Gastroesophageal sphincter (tissue), 4 donors: ENCODE measurements around the gene RCAN3. TPM values are rescaled to one million over a fixed set of nuclear protein-coding genes. Genes with fewer than 3 reads are reported as not detected.

Experiments used
- ATAC-seq: fragments of 150-250 bp; one replicate; pipeline ENCODE4 v1.9.1; 2016; ENCODE audit warnings: mild to moderate bottlenecking, moderate library complexity
- H3K27ac ChIP-seq, 4 donors: fragments of 200-600 bp; sonication (generic) in 3 of 4; 1 replicate in 3 of 4; 2 replicates in 1 of 4; pipeline ENCODE4 v1.5.1; 2016 to 2019
- H3K27me3 ChIP-seq: fragments of 200-600 bp; sonication (generic); one replicate; pipeline ENCODE4 v1.5.1; 2019
- H3K36me3 ChIP-seq, 2 donors: fragments of 200-600 bp; sonication (generic); one replicate each; pipeline ENCODE4 v1.5.1; 2019; ENCODE audit warnings: control low read depth in 1 of 2
- H3K4me1 ChIP-seq, 3 donors: fragments of 200-600 bp; sonication (generic); 1 replicate in 2 of 3; 2 replicates in 1 of 3; pipeline ENCODE4 v1.5.1; 2016 to 2019; ENCODE audit warnings: control low read depth in 2 of 3
- H3K4me3 ChIP-seq, 2 donors: fragments of 200-600 bp; sonication (generic); one replicate each; pipeline ENCODE4 v1.5.1; 2019; ENCODE audit warnings: mild to moderate bottlenecking in 1 of 2, moderate library complexity in 1 of 2
- H3K9me3 ChIP-seq, 3 donors: fragments of 200-600 bp; sonication (generic); one replicate each; pipeline ENCODE4 v1.5.1; 2017 to 2019; ENCODE audit warnings: control low read depth in 2 of 3
- CTCF ChIP-seq, 4 experiments: fragments of 200-600 bp in 2 of 4; fragments of 450-650 bp in 2 of 4; sonication (generic) in 1 of 4; IDR thresholded peaks; one replicate each; pipeline ENCODE4 v1.5.1; 2017 to 2019; ENCODE audit warnings: antibody characterized with exemption in 4 of 4, mild to moderate bottlenecking in 2 of 4, moderate library complexity in 2 of 4
- EP300 ChIP-seq: sonication (generic); formaldehyde crosslinking; IDR thresholded peaks from one replicate; pipeline ENCODE4 v1.6.1; 2017; ENCODE audit warnings: antibody characterized with exemption, mild to moderate bottlenecking
- POLR2A ChIP-seq, 2 donors: fragments of 450-650 bp; IDR thresholded peaks; one replicate each; pipeline ENCODE4 v1.6.1; 2017; ENCODE audit warnings: antibody characterized with exemption in 2 of 2, mild to moderate bottlenecking in 2 of 2, moderate library complexity in 1 of 2
- POLR2AphosphoS5 ChIP-seq: sonication (generic); formaldehyde crosslinking; IDR thresholded peaks from one replicate; pipeline ENCODE4 v1.6.1; 2017; ENCODE audit warnings: antibody characterized with exemption
- WGBS, 2 donors: methylation state at CpG; one replicate each; pipeline ENCODE4 v1.1.5; 2018; ENCODE audit warnings: low coverage in 1 of 2; 5-methylcytosine and 5-hydroxymethylcytosine counted together
- total RNA-seq, 4 donors: library from RNA; depleted of rRNA; stranded (reverse); fragments of >200 nt; gene quantifications; one replicate each; pipeline ENCODE4 v1.1.0, GENCODE V29; 2016

Gene RCAN3
- total RNA-seq, 4 donors from 2014 or later: 9.0 to 12.7 (median 11.5) TPM

- WGBS, 2 donors: 40% methylated on average over 2 of the region's 9 CpGs; no CpG with 5 or more reads in 1 of the 2 donors
Measured at GRCh38 chr1:24557711-24558131, 55.1 kb downstream of the RCAN3 start.

GRCh38 chr1:24558455-24558854 lies 55.8 kb downstream of the RCAN3 start:
- Histone ChIP-seq H3K27me3 (peaks cover 70% of the 10 kb centered on the region), H3K9me3 (no peaks in the 10 kb centered on the region), H3K27ac (no peak overlapping the region), H3K4me3 (no peak overlapping the region), H3K4me1 (peaks cover 0 to 16% (median 0%) of the 10 kb centered on the region in 3 donors), H3K36me3 (no peaks in the 10 kb centered on the region)
- 77% methylated on average over 7 of the region's 7 CpGs; no CpG with 5 or more reads in 1 of the 2 donors for WGBS, 2 donors
- TF ChIP-seq EP300 (no peak), CTCF (IDR thresholded peaks at IDR 0.05) (no peak), POLR2AphosphoS5 (no peak), POLR2A (IDR thresholded peaks at IDR 0.05) (no peak)
- no peak for ATAC-seq

More at GRCh38 chr1:24557711-24558131, 55.1 kb downstream of the RCAN3 start:
- peaks cover 73% of the 10 kb centered on the region for H3K27me3 ChIP-seq
- H3K4me1 ChIP-seq: peaks cover 0 to 16% (median 0%) of the 10 kb centered on the region in 3 donors
- H3K27ac ChIP-seq: no peak overlapping the region
- no peaks in the 10 kb centered on the region for H3K9me3 ChIP-seq
- no peak overlapping the region for H3K4me3 ChIP-seq
- H3K36me3 ChIP-seq: no peaks in the 10 kb centered on the region
- no peak for TF ChIP-seq POLR2AphosphoS5
- no peak for TF ChIP-seq CTCF (IDR thresholded peaks at IDR 0.05)
- TF ChIP-seq EP300: no peak
- TF ChIP-seq POLR2A (IDR thresholded peaks at IDR 0.05): no peak
- no peak for ATAC-seq

- Histone ChIP-seq H3K27ac (no peak overlapping the region), H3K4me1 (peaks cover 0 to 16% (median 0%) of the 10 kb centered on the region in 3 donors), H3K4me3 (no peak overlapping the region), H3K36me3 (no peaks in the 10 kb centered on the region), H3K27me3 (peaks cover 63% of the 10 kb centered on the region), H3K9me3 (no peaks in the 10 kb centered on the region)
- 19 to 20% methylated on average over 5 to 8 of the region's 12 CpGs for WGBS, 2 donors
- no peak for ATAC-seq
- TF ChIP-seq POLR2A (IDR thresholded peaks at IDR 0.05): no peak
- no peak for TF ChIP-seq CTCF (IDR thresholded peaks at IDR 0.05)
- no peak for TF ChIP-seq POLR2AphosphoS5
- TF ChIP-seq EP300: no peak
Measured at GRCh38 chr1:24558902-24559791, 56.5 kb downstream of the RCAN3 start.

- Histone ChIP-seq H3K36me3 (no peaks in the 10 kb centered on the region), H3K4me1 (peaks cover 0 to 16% (median 0%) of the 10 kb centered on the region in 3 donors), H3K27ac (no peak overlapping the region), H3K27me3 (peaks cover 51% of the 10 kb centered on the region), H3K4me3 (no peak overlapping the region), H3K9me3 (no peaks in the 10 kb centered on the region)
- no peak for ATAC-seq
- 100% methylated on average over 1 to 4 of the region's 6 CpGs for WGBS, 2 donors
- TF ChIP-seq POLR2A (IDR thresholded peaks at IDR 0.05) (no peak), POLR2AphosphoS5 (no peak), CTCF (IDR thresholded peaks at IDR 0.05) (no peak), EP300 (no peak)
Measured at GRCh38 chr1:24560361-24560760, 57.7 kb downstream of the RCAN3 start.

GRCh38 chr1:24562625-24563024 lies 60.0 kb downstream of the RCAN3 start:
- TF ChIP-seq POLR2A (IDR thresholded peaks at IDR 0.05): no peak
- TF ChIP-seq POLR2AphosphoS5: no peak
- no peak for TF ChIP-seq EP300
- no peak for TF ChIP-seq CTCF (IDR thresholded peaks at IDR 0.05)
- H3K27me3 ChIP-seq: peaks cover 29% of the 10 kb centered on the region
- no peak overlapping the region for H3K27ac ChIP-seq
- peaks cover 0 to 5% (median 0%) of the 10 kb centered on the region in 3 donors for H3K4me1 ChIP-seq
- H3K4me3 ChIP-seq: no peak overlapping the region
- no peaks in the 10 kb centered on the region for H3K9me3 ChIP-seq
- no peaks in the 10 kb centered on the region for H3K36me3 ChIP-seq
- no peak for ATAC-seq
